ENCODE data around the gene KIAA1755. TPM values are rescaled to one million over a fixed set of nuclear protein-coding genes. Genes with fewer than 3 reads are reported as not detected.
A peak's percentile ranks its signal among the peaks of the same experiment; 100 is the strongest.

KIAA1755 gene
- not detected for total RNA-seq

- Mint-ChIP-seq H3K4me1 (no peaks in the 10 kb centered on the region), H3K4me3 (no peak within 1 kb of the TSS), H3K27ac (no peak within 1 kb of the TSS), H3K36me3 (ENCODE audit: low read depth) (no peaks in the 10 kb centered on the region), H3K9me3 (no peaks in the 10 kb centered on the region), H3K27me3 (peaks cover 56% of the 10 kb centered on the region)
- DNase-seq, result no peak
- CTCF ChIA-PET, result no interaction called here
- POLR2A ChIA-PET, result no interaction called here
Observed at GRCh38 chr20:38260378-38261053, at the start of gene KIAA1755. Gene KIAA1755, minus strand, starts transcription at chr20:38260735. Its CDS starts 235 bp downstream, at chr20:38260500.

- CTCF ChIA-PET, result interaction anchor here (0.5 kb wide), 1 partner anchor 78 kb away, joined by 4 read pairs; no protein-coding TSS in a partner anchor
- H3K4me3 Mint-ChIP-seq, result no peak overlapping the region
- peaks cover 33% of the 10 kb centered on the region for H3K27me3 Mint-ChIP-seq
Observed at GRCh38 chr20:38308447-38308846, 47.9 kb upstream of the KIAA1755 start.

GRCh38 chr20:38308047-38308438 is 47.5 kb upstream of the KIAA1755 start:
- H3K4me3 Mint-ChIP-seq, result no peak overlapping the region
- no peak overlapping the region for H3K27ac Mint-ChIP-seq
- no peaks in the 10 kb centered on the region for H3K36me3 Mint-ChIP-seq (ENCODE audit: low read depth)
- ChIA-PET POLR2A (no interaction called here), CTCF (no interaction called here)
- peaks cover 37% of the 10 kb centered on the region for H3K27me3 Mint-ChIP-seq
- peaks cover 20% of the 10 kb centered on the region for H3K4me1 Mint-ChIP-seq
- no peak for DNase-seq
- peaks cover 2% of the 10 kb centered on the region for H3K9me3 Mint-ChIP-seq

More at GRCh38 chr20:38308447-38308846, 47.9 kb upstream of the KIAA1755 start:
- H3K36me3 Mint-ChIP-seq (ENCODE audit: low read depth), result no peaks in the 10 kb centered on the region
- H3K4me1 Mint-ChIP-seq, result peaks cover 17% of the 10 kb centered on the region
- DNase-seq, result no peak
- peaks cover 2% of the 10 kb centered on the region for H3K9me3 Mint-ChIP-seq
- POLR2A ChIA-PET, result no interaction called here
- H3K27ac Mint-ChIP-seq, result no peak overlapping the region

- CTCF ChIA-PET, result no interaction called here
- H3K27ac Mint-ChIP-seq, result no peak overlapping the region
- H3K4me1 Mint-ChIP-seq, result peaks cover 20% of the 10 kb centered on the region
- H3K36me3 Mint-ChIP-seq (ENCODE audit: low read depth), result no peaks in the 10 kb centered on the region
- no peak for DNase-seq
- H3K9me3 Mint-ChIP-seq, result peaks cover 2% of the 10 kb centered on the region
- peaks cover 42% of the 10 kb centered on the region for H3K27me3 Mint-ChIP-seq
- POLR2A ChIA-PET, result no interaction called here
- H3K4me3 Mint-ChIP-seq, result no peak overlapping the region
Observed at GRCh38 chr20:38307371-38308046, 47.0 kb upstream of the KIAA1755 start.

GRCh38 chr20:38306379-38306778 is 45.8 kb upstream of the KIAA1755 start:
- Mint-ChIP-seq H3K36me3 (ENCODE audit: low read depth) (no peaks in the 10 kb centered on the region), H3K4me1 (peaks cover 20% of the 10 kb centered on the region), H3K9me3 (no peaks in the 10 kb centered on the region), H3K27me3 (peaks cover 44% of the 10 kb centered on the region), H3K4me3 (no peak overlapping the region), H3K27ac (no peak overlapping the region)
- ChIA-PET POLR2A (no interaction called here), CTCF (no interaction called here)
- DNase-seq, result no peak

GRCh38 chr20:38305541-38305940 is 45.0 kb upstream of the KIAA1755 start:
- Mint-ChIP-seq H3K4me1 (peaks cover 20% of the 10 kb centered on the region), H3K27ac (no peak overlapping the region), H3K4me3 (no peak overlapping the region), H3K27me3 (peaks cover 42% of the 10 kb centered on the region), H3K36me3 (ENCODE audit: low read depth) (no peaks in the 10 kb centered on the region), H3K9me3 (no peaks in the 10 kb centered on the region)
- DNase-seq, result no peak
- POLR2A ChIA-PET, result no interaction called here
- CTCF ChIA-PET, result interaction anchor here (0.6 kb wide), 1 partner anchor 65 kb away, joined by 3 read pairs; no protein-coding TSS in a partner anchor

GRCh38 chr20:38304845-38305447 is 44.4 kb upstream of the KIAA1755 start:
- no peak overlapping the region for H3K4me3 Mint-ChIP-seq
- no peaks in the 10 kb centered on the region for H3K36me3 Mint-ChIP-seq (ENCODE audit: low read depth)
- peaks cover 45% of the 10 kb centered on the region for H3K27me3 Mint-ChIP-seq
- POLR2A ChIA-PET, result no interaction called here
- DNase-seq, result peak; percentile 27
- CTCF ChIA-PET, result interaction anchor here (0.6 to 1.0 kb wide), 2 partner anchors 65 to 247 kb away, joined by 3 to 4 read pairs; no protein-coding TSS in a partner anchor
- H3K27ac Mint-ChIP-seq, result no peak overlapping the region
- no peaks in the 10 kb centered on the region for H3K9me3 Mint-ChIP-seq
- H3K4me1 Mint-ChIP-seq, result peaks cover 20% of the 10 kb centered on the region

- Mint-ChIP-seq H3K4me3 (no peak within 1 kb of the TSS), H3K27ac (no peak within 1 kb of the TSS), H3K9me3 (no peaks in the 10 kb centered on the region), H3K4me1 (peaks cover 20% of the 10 kb centered on the region), H3K27me3 (peaks cover 45% of the 10 kb centered on the region), H3K36me3 (ENCODE audit: low read depth) (no peaks in the 10 kb centered on the region)
- POLR2A ChIA-PET, result no interaction called here
- CTCF ChIA-PET, result interaction anchor here (1.0 kb wide), 1 partner anchor 17 kb away, joined by 3 read pairs; no protein-coding TSS in a partner anchor
- no peak for DNase-seq
Observed at GRCh38 chr20:38303908-38304379, 43.4 kb upstream of the KIAA1755 start, which contains the start of gene BPI. Gene BPI, plus strand, starts transcription at chr20:38304156. Its CDS starts 68 bp downstream, at chr20:38304224.

- Mint-ChIP-seq H3K36me3 (ENCODE audit: low read depth) (no peaks in the 10 kb centered on the region), H3K9me3 (no peaks in the 10 kb centered on the region), H3K4me3 (no peak overlapping the region), H3K27ac (no peak overlapping the region), H3K4me1 (peaks cover 18% of the 10 kb centered on the region), H3K27me3 (peaks cover 45% of the 10 kb centered on the region)
- DNase-seq, result no peak
- ChIA-PET CTCF (interaction anchor here (0.5 to 1.0 kb wide), 2 partner anchors 16 to 115 kb away, joined by 3 to 4 read pairs; no protein-coding TSS in a partner anchor), POLR2A (no interaction called here)
Observed at GRCh38 chr20:38302786-38303185, 42.3 kb upstream of the KIAA1755 start.

- H3K36me3 Mint-ChIP-seq (ENCODE audit: low read depth), result no peaks in the 10 kb centered on the region
- no peak overlapping the region for H3K27ac Mint-ChIP-seq
- no peaks in the 10 kb centered on the region for H3K9me3 Mint-ChIP-seq
- peaks cover 17% of the 10 kb centered on the region for H3K4me1 Mint-ChIP-seq
- POLR2A ChIA-PET, result no interaction called here
- no peak for DNase-seq
- CTCF ChIA-PET, result no interaction called here
- peaks cover 42% of the 10 kb centered on the region for H3K27me3 Mint-ChIP-seq
- no peak overlapping the region for H3K4me3 Mint-ChIP-seq
Observed at GRCh38 chr20:38301309-38301708, 40.8 kb upstream of the KIAA1755 start.

- Mint-ChIP-seq H3K4me1 (peaks cover 17% of the 10 kb centered on the region), H3K27ac (no peak overlapping the region), H3K27me3 (peaks cover 39% of the 10 kb centered on the region), H3K36me3 (ENCODE audit: low read depth) (no peaks in the 10 kb centered on the region), H3K9me3 (no peaks in the 10 kb centered on the region), H3K4me3 (no peak overlapping the region)
- DNase-seq, result no peak
- ChIA-PET CTCF (no interaction called here), POLR2A (no interaction called here)
Observed at GRCh38 chr20:38300438-38300837, 39.9 kb upstream of the KIAA1755 start.

- CTCF ChIA-PET, result no interaction called here
- POLR2A ChIA-PET, result no interaction called here
- no peak overlapping the region for H3K27ac Mint-ChIP-seq
- H3K27me3 Mint-ChIP-seq, result peaks cover 39% of the 10 kb centered on the region
- peaks cover 17% of the 10 kb centered on the region for H3K4me1 Mint-ChIP-seq
- H3K36me3 Mint-ChIP-seq (ENCODE audit: low read depth), result no peaks in the 10 kb centered on the region
- H3K9me3 Mint-ChIP-seq, result no peaks in the 10 kb centered on the region
- no peak overlapping the region for H3K4me3 Mint-ChIP-seq
- no peak for DNase-seq
Observed at GRCh38 chr20:38299963-38300362, 39.4 kb upstream of the KIAA1755 start.

GRCh38 chr20:38298768-38299288 is 38.3 kb upstream of the KIAA1755 start:
- Mint-ChIP-seq H3K27ac (no peak overlapping the region), H3K27me3 (peaks cover 29% of the 10 kb centered on the region), H3K36me3 (ENCODE audit: low read depth) (no peaks in the 10 kb centered on the region), H3K4me1 (peaks cover 7% of the 10 kb centered on the region), H3K4me3 (no peak overlapping the region), H3K9me3 (no peaks in the 10 kb centered on the region)
- DNase-seq, result no peak
- ChIA-PET CTCF (no interaction called here), POLR2A (no interaction called here)

Measured in activated CD4-positive, alpha-beta memory T cell treated with anti-CD3 and anti-CD28 coated beads, Interleukin-2, amount 10 ng/mL, durations not matched to agents 7 days and 5 days (primary cell).